GM18519 (cell line): ENCODE results near the gene COBL.

Experiments
- ATAC-seq: cut with Tn5 transposase; IDR thresholded peaks from one replicate; pipeline ENCODE4 v1.9.1; 2021; ENCODE audit warnings: mild to moderate bottlenecking, moderate library complexity; ENCODE audit not compliant: unreplicated experiment, low FRiP score

Gene COBL

GRCh38 chr7:51067258-51067657, 249.4 kb downstream of the COBL start:
- no peak for ATAC-seq

GRCh38 chr7:51066405-51066882, 250.2 kb downstream of the COBL start:
- no peak for ATAC-seq

GRCh38 chr7:51065766-51066165, 250.8 kb downstream of the COBL start:
- no peak for ATAC-seq

- ATAC-seq = no peak
Observed at GRCh38 chr7:51064688-51065087, 251.9 kb downstream of the COBL start.

- no peak for ATAC-seq
Observed at GRCh38 chr7:51062222-51062987, 254.2 kb downstream of the COBL start.

GRCh38 chr7:51060536-51060935, 256.1 kb downstream of the COBL start:
- no peak for ATAC-seq

GRCh38 chr7:51059504-51060142, 257.0 kb downstream of the COBL start:
- ATAC-seq = no peak

- no peak for ATAC-seq
Observed at GRCh38 chr7:51058764-51059163, 257.8 kb downstream of the COBL start.

- no peak for ATAC-seq
Observed at GRCh38 chr7:51055039-51055840, 261.4 kb downstream of the COBL start.

GRCh38 chr7:51054231-51054630, 262.4 kb downstream of the COBL start:
- ATAC-seq = no peak

GRCh38 chr7:51053160-51053925, 263.3 kb downstream of the COBL start:
- ATAC-seq = no peak

- no peak for ATAC-seq
Observed at GRCh38 chr7:51046482-51046881, 270.1 kb downstream of the COBL start.

GRCh38 chr7:51046103-51046466, 270.5 kb downstream of the COBL start:
- no peak for ATAC-seq

GRCh38 chr7:51045319-51046102, 271.1 kb downstream of the COBL start:
- ATAC-seq = no peak

- no peak for ATAC-seq
Observed at GRCh38 chr7:51043461-51043860, 273.1 kb downstream of the COBL start.

- ATAC-seq = no peak
Observed at GRCh38 chr7:51040787-51041186, 275.8 kb downstream of the COBL start.

- ATAC-seq = no peak
Observed at GRCh38 chr7:51038573-51038972, 278.0 kb downstream of the COBL start.

GRCh38 chr7:51035716-51036115, 280.9 kb downstream of the COBL start:
- ATAC-seq = no peak

GRCh38 chr7:51034521-51035264, 281.9 kb downstream of the COBL start:
- no peak for ATAC-seq
